HEK293 (cell line): ENCODE results near the gene ISX.

ENCODE experiments used
- CTCF ChIA-PET: fragments of 350-600 bp; formaldehyde crosslinking; extraction: SDS; loops from one replicate; lab custom pipeline; 2021; ENCODE audit warnings: antibody characterized with exemption; lab: Yijun Ruan, JAX
- POLR2A ChIA-PET: fragments of 300-600 bp; formaldehyde crosslinking; extraction: SDS; loops from one replicate; lab custom pipeline; 2020; ENCODE audit warnings: antibody characterized with exemption, inconsistent platforms; lab: Yijun Ruan, JAX
- H3K27ac ChIP-seq: fragments of 200-500 bp; sonication (Bioruptor generic); 2 replicates; pipeline ENCODE4 v1.5.1; 2014; ENCODE audit warnings: low read depth, low read length, control low read depth, inconsistent platforms; ENCODE audit errors: extremely low read depth
- H3K36me3 ChIP-seq, 2 experiments: fragments of 200-500 bp in 1 of 2; sonication (Bioruptor generic) in 1 of 2; 1 replicate in 1 of 2; 2 replicates in 1 of 2; pipeline ENCODE4 v1.5.1; 2014 to 2017; ENCODE audit warnings: inconsistent platforms in 2 of 2, low read length in 2 of 2; ENCODE audit not compliant: control insufficient read depth in 2 of 2, insufficient read depth in 1 of 2
- H3K4me1 ChIP-seq: fragments of 200-500 bp; sonication (Bioruptor generic); 2 replicates; pipeline ENCODE4 v1.5.1; 2014; ENCODE audit warnings: mild to moderate bottlenecking, low read length, inconsistent platforms; ENCODE audit not compliant: control insufficient read depth, insufficient read depth
- H3K4me3 ChIP-seq: 2 replicates; pipeline ENCODE4 v1.5.1; 2011; ENCODE audit warnings: low read depth, mild to moderate bottlenecking, control low read depth, low read length, moderate library complexity
- H3K9me3 ChIP-seq: fragments of 200-500 bp; sonication (Bioruptor generic); 2 replicates; pipeline ENCODE4 v1.5.1; 2014; ENCODE audit warnings: low read depth, low read length, inconsistent platforms; ENCODE audit not compliant: control insufficient read depth, insufficient read depth
- GFI1B ChIP-seq: fragments of 450-650 bp; formaldehyde crosslinking; IDR thresholded peaks from 2 replicates; pipeline ENCODE4 v1.5.1; 2016; ENCODE audit warnings: missing biosample characterization, missing genetic modification characterization
- PRDM1 ChIP-seq: fragments of 450-650 bp; formaldehyde crosslinking; IDR thresholded peaks from 2 replicates; pipeline ENCODE4; 2016; ENCODE audit warnings: missing biosample characterization, missing genetic modification characterization
- ZNF114 ChIP-seq: fragments of 450-650 bp; formaldehyde crosslinking; IDR thresholded peaks from 2 replicates; pipeline ENCODE4 v1.5.0; 2017; ENCODE audit warnings: missing biosample characterization, missing genetic modification characterization
- ZNF202 ChIP-seq: fragments of 450-650 bp; formaldehyde crosslinking; IDR thresholded peaks from 2 replicates; pipeline ENCODE4 v1.5.1; 2016; ENCODE audit warnings: missing biosample characterization, missing genetic modification characterization, borderline replicate concordance
- ZNF214 ChIP-seq: fragments of 450-650 bp; formaldehyde crosslinking; IDR thresholded peaks from 2 replicates; pipeline ENCODE4 v1.5.1; 2017; ENCODE audit warnings: missing biosample characterization, mild to moderate bottlenecking, missing genetic modification characterization, borderline replicate concordance
- ZNF274 ChIP-seq, 2 experiments: fragments of 200-500 bp in 1 of 2; fragments of 450-650 bp in 1 of 2; sonication (Bioruptor generic) in 1 of 2; formaldehyde crosslinking in 1 of 2; IDR thresholded peaks; 2 replicates each; pipeline versions ENCODE4 v1.5.1 to v1.6.1; 2014 to 2016; ENCODE audit warnings: borderline replicate concordance in 1 of 2, inconsistent platforms in 1 of 2, low read length in 1 of 2, missing biosample characterization in 1 of 2, missing genetic modification characterization in 1 of 2
- ZNF280D ChIP-seq: fragments of 450-650 bp; formaldehyde crosslinking; IDR thresholded peaks from 2 replicates; pipeline ENCODE4 v1.5.1; 2016; ENCODE audit warnings: missing biosample characterization, missing genetic modification characterization
- ZNF394 ChIP-seq: fragments of 450-650 bp; formaldehyde crosslinking; IDR thresholded peaks from 2 replicates; pipeline ENCODE4 v1.5.1; 2016; ENCODE audit warnings: missing biosample characterization, missing genetic modification characterization, mild to moderate bottlenecking, moderate library complexity, borderline replicate concordance
- ZNF513 ChIP-seq: fragments of 450-650 bp; IDR thresholded peaks from 2 replicates; pipeline ENCODE4 v1.5.1; 2018; ENCODE audit warnings: missing biosample characterization, missing genetic modification characterization
- ZNF658 ChIP-seq: fragments of 450-650 bp; formaldehyde crosslinking; IDR thresholded peaks from 2 replicates; pipeline ENCODE4; 2016; ENCODE audit warnings: missing biosample characterization, missing genetic modification characterization
- ZNF785 ChIP-seq: fragments of 450-650 bp; formaldehyde crosslinking; IDR thresholded peaks from 2 replicates; pipeline ENCODE4 v1.5.1; 2016; ENCODE audit warnings: missing biosample characterization, missing genetic modification characterization
- ZNF792 ChIP-seq: fragments of 450-650 bp; formaldehyde crosslinking; IDR thresholded peaks from 2 replicates; pipeline ENCODE4 v1.5.1; 2016; ENCODE audit warnings: missing biosample characterization, missing genetic modification characterization
- ZSCAN16 ChIP-seq: fragments of 450-650 bp; formaldehyde crosslinking; IDR thresholded peaks from 2 replicates; pipeline ENCODE4 v1.5.1; 2016; ENCODE audit warnings: missing biosample characterization, missing genetic modification characterization
- ZSCAN4 ChIP-seq: fragments of 450-650 bp; formaldehyde crosslinking; IDR thresholded peaks from 2 replicates; pipeline ENCODE4 v1.5.1; 2017; ENCODE audit warnings: missing biosample characterization, missing genetic modification characterization

The ISX gene

GRCh38 chr22:35131525-35132000 is 65.6 kb downstream of the ISX start (continued):
- TF ChIP-seq ZNF513 (tag by site-specific recombination) (no peak), ZNF280D (tag by site-specific recombination) (no peak), GFI1B (tag by site-specific recombination) (no peak), ZNF792 (tag by site-specific recombination) (no peak), ZNF214 (no peak), ZNF785 (tag by site-specific recombination) (no peak)
- TF ChIP-seq, all 188 proteins: peak for 0

GRCh38 chr22:35132568-35132967 is 66.6 kb downstream of the ISX start:
- CTCF ChIA-PET, result interaction anchor here (0.5 to 2.4 kb wide), 3 partner anchors 18 to 1834 kb away, joined by 3 to 11 read pairs (median 3); no protein-coding TSS in a partner anchor
- no peaks in the 10 kb centered on the region for H3K9me3 ChIP-seq
- no peak overlapping the region for H3K4me3 ChIP-seq
- POLR2A ChIA-PET, result no interaction called here
- H3K27ac ChIP-seq, result no peak overlapping the region
- no peaks in the 10 kb centered on the region for H3K36me3 ChIP-seq
- TF ChIP-seq ZNF274 (IDR thresholded peaks at IDR 0.05; ENCODE audit: low read length) (no peak), ZNF274 (tag by site-specific recombination; IDR thresholded peaks at IDR 0.05; ENCODE audit: borderline replicate concordance) (no peak), ZNF658 (tag by site-specific recombination) (no peak), ZNF114 (tag by site-specific recombination) (no peak)
- TF ChIP-seq, all 188 proteins: peak for 0
- H3K4me1 ChIP-seq, result no peaks in the 10 kb centered on the region

- no peak overlapping the region for H3K27ac ChIP-seq
- H3K9me3 ChIP-seq, result no peaks in the 10 kb centered on the region
- ChIA-PET POLR2A (no interaction called here), CTCF (interaction anchor here (1.3 to 1.4 kb wide), 2 partner anchors 17 to 19 kb away, joined by 3 to 8 read pairs; no protein-coding TSS in a partner anchor)
- H3K4me1 ChIP-seq, result no peaks in the 10 kb centered on the region
- no peak for TF ChIP-seq ZSCAN16
- no peak for TF ChIP-seq ZNF202
- TF ChIP-seq ZNF394, result no peak
- TF ChIP-seq ZSCAN4 (tag by site-specific recombination), result peak; percentile 60; the same call in 1 of the 2 replicates
- peak; percentile 69 for TF ChIP-seq PRDM1 (tag by site-specific recombination)
- H3K36me3 ChIP-seq, result no peaks in the 10 kb centered on the region
- H3K4me3 ChIP-seq, result no peak overlapping the region
Measured at GRCh38 chr22:35133702-35134380, 67.9 kb downstream of the ISX start.
